SH-SY5Y (cell line): ENCODE measurements around the gene IL12RB1.

Experiments
- GATA2 ChIP-seq: IDR thresholded peaks from 2 replicates; pipeline ENCODE4 v1.6.1; 2011; ENCODE audit warnings: mild to moderate bottlenecking, low read depth, low read length
- GATA3 ChIP-seq: IDR thresholded peaks from 2 replicates; pipeline ENCODE4 v1.6.1; 2011; ENCODE audit warnings: low read depth, mild to moderate bottlenecking, low read length, moderate library complexity

The IL12RB1 gene

DNA sequence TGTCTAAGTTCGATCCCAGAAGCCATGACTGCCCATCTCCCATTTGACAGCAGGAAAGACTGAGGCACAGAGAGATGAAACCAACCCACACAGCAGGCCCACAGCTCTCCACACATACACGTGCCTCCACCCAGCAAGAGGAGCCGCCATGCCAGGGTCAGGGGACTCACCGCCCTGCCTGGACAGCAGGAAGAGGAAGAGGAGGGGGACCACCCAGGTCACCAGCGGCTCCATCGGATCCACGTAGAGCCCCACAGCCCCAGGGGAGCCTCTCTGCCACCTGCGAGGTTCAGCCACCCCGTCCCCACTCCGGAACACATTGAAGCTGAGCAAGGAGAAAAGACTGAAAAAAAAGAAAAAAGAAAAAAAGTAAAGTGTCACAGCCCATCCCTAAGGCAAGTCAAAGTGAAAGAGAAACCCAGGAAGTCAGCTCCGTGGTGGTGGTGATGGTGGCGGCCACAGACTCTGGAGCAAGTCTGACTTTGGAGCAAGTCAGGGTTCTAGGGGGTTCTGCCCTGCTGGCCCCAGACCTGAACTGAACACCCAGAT lies at the start of gene IL12RB1:
TSS of gene IL12RB1 (minus strand) at position 345 of the 549 bp plus-strand sequence. CDS start at position 234, 111 bp downstream.
- no peak for TF ChIP-seq GATA3
- TF ChIP-seq GATA2: no peak

DNA sequence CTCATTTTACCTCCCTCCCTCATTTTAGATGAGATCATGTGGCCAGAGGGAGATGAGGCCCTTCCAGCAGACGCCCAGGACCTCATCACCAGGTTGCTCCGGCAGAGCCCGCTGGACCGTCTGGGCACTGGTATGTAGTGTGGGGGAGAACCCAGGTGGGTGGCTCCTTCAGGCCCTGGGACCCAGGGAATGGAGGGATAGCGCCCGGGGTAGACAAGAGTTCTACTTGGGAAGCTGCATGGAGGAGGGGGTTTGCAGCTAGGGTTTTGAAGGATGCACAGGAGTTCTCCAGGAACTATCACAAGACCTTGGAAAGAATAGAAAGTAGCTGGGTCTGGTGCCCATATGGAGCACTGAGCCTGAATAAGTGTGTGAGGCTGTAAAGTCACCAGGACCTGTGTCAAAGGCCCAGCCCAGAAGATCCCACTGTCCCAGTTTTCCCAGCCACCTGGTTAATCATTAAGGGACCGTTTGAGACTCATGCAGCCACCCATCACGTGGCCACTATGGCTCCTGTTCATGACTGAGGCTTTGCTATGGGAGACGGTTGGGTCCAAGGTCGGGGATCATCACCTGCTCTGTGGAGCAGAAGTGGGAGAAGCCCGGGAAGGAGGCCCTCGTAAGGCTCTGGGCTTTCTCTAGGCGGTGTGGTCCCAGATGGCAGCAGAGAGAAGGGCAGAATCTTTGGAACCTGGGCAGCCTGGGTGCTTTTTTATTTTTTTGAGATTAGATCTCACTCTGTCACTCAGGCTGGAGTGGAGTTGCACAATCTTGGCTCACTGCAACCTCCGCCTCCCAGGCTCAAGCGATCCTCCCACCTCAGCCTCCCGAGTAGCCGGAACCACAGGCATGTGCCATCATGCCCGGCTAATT lies 49.2 kb upstream of the IL12RB1 start:
- TF ChIP-seq GATA2: no peak
- TF ChIP-seq GATA3: no peak

DNA sequence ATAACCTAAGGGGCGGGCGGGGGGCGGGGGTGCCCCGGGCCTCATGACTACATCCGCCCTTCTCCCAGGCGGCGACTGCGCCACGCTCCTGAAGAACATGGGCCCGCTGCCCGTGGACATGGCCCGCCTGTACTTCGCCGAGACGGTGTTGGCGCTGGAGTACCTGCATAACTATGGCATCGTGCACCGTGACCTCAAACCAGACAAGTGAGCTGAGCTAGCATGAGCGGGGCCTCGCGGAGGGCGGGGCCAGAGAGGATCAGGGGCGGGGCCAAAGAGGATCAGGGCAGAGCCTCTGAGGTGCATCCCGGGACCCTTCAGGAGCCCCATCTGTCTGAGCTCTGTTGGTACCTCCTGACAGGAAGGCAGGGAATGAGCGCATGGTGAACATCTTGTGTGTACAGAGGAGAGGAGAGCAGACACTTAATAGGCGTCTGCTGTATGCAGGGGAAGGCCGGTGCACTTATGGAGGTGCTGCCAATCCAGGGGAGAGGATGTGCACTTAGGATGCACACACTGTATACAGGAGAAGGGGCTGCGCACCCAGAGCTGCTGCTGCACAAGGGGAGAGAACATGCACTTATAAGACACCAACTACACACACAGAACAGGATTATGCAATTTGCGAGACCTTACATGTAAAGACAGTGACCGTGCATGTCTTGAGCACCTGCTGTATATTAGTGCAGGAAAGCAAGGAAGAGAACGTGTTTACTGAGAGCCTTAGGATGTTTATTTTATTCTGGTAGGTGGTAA lies 45.3 kb upstream of the IL12RB1 start:
- TF ChIP-seq GATA3 (no peak), GATA2 (no peak)

DNA sequence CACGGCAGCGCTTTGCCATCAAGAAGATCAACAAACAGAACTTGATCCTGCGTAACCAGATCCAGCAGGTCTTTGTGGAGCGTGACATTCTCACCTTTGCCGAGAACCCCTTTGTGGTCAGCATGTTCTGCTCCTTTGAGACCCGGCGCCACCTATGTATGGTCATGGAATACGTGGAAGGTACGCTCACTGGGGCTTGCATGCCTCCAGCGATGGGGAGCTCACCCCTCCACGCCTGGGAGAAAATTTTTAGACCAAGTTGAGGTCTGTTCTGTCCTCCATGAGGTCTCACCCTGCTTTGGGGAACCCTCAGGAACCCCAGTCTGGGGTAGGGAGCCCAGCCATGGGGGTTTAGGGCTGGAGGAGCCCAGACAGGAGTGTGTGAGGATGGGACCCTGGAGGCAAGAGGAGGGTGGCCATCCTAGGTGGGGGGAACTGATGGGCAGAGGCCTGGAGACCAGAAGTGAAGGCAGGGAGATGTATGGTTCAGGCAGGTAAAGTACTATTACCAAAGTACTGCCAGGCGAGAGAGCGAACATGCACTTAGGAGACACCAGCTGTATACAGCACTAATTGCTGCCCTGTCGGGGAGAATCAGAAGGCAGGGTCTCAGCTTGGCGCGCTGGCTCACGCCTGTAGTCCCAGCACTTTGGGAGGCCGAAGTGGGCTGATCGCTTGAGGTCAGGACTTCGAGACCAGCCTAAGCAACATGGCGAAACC lies 43.9 kb upstream of the IL12RB1 start:
- TF ChIP-seq GATA3: no peak
- no peak for TF ChIP-seq GATA2

DNA sequence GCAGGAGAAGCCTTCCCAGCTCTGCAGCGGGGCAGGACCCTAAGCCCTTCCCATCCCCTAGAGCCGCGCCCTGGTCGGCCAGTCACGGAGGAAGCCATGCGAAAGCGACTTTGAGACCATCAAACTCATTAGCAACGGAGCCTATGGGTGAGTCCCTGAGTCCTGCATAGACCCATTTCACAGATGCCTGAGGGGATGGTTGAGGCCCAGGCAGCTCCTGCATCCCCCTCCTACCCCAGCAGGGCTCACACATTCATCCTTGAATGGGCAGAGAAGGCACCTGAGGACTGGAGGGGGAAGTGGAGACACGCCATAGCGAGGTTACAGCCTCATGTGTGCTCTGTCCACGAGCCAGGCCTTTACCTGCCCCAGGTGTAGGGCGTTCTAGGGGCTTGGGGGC lies 42.1 kb upstream of the IL12RB1 start:
- no peak for TF ChIP-seq GATA2
- no peak for TF ChIP-seq GATA3

DNA sequence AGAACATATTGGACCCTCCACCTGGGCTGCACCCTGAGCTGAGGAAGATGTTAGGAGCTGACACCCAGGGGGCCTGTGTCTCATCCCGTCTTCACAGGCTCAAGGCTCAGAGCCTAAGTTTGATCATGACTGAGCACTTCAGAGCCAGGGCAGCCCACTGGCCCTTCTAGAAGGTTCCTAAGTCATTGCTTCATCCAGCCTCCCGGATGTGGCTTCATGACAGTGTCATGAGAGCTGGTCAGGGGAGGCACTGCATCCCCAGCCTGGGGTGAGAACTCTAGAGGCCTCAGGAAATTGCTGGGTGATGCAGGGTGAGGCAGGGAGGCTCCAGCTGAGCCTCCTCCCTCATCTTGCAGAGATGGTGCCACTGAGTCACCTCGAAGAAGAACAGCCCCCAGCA lies 41.3 kb upstream of the IL12RB1 start:
- TF ChIP-seq GATA2 (no peak), GATA3 (no peak)

DNA sequence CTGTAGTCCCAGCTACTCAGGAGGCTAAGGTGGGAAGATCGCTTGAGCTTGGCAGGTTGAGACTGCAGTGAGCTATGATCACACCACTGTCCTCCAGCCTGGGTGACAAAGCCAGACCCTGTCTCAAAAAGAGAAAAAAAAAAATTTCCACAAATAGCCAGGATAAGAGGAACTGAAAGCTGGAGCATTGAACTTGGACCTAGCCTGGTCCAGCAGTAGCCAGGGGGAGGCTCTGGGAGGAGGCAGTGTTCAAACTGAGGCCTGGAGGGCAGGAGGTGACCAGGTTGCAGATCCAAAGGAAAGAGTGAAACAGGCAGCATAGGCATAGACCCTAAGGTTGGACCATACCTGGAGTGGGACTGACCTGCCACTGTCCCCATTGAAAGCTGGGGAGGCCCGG lies 39.4 kb upstream of the IL12RB1 start:
- TF ChIP-seq GATA2 (no peak), GATA3 (no peak)

DNA sequence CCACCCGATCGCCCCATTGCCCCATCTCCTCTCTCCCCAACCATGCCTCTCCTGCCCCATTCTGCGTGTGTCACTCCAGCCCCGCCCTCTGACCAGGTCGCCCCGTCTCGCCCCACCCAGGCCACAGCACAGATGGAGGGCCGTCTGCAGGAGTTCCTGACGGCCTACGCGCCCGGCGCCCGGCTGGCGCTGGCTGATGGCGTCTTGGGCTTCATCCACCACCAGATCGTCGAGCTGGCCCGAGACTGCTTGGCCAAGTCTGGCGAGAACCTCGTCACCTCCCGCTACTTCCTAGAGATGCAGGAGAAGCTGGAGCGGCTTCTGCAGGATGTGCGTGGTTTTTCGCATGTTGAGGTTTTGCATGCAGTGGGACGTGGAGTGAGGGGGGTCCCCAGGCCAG lies 37.1 kb upstream of the IL12RB1 start:
- no peak for TF ChIP-seq GATA3
- no peak for TF ChIP-seq GATA2

DNA sequence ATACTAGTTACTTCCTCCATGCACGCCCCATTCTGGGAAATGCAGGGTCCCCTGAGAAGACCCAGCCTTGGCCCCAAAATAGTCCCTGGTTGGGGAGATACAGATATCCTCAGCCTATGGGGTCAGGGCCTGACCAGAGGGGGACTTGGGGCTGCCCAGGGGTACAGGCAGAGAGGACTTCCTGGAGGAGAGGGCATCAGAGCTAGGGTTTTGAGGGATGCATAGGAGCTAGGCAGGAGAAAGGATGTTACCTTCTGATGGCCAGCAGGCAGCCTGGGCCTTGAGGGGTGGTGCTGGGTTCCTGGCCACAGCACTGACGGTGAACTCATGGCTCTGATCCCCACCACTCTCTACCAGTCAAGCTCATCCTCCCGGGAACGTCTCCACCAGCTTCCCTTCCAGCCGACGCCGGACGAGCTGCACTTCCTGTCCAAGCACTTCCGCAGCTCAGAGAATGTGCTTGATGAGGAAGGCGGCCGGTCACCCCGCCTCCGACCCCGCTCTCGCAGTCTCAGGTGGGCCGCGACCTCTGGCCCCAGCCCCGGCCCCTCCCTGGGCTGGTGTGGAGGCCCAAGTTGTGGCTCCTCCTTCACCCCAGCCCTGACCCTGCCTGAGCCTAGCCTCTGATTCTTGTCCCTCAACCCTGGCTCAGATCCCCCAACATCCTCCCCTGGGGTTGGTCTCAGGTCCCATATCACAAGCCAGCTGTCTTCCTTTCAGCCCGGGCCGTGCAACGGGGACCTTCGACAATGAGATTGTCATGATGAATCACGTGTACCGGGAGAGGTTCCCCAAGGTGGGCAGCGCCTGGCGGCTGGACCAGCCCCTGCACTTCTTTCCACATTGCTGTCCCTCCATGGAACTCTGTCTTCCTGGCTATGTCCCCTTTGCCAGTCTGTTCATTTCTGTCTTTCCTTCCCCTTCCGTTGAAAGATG lies 36.4 kb upstream of the IL12RB1 start:
- TF ChIP-seq GATA3: no peak
- no peak for TF ChIP-seq GATA2

DNA sequence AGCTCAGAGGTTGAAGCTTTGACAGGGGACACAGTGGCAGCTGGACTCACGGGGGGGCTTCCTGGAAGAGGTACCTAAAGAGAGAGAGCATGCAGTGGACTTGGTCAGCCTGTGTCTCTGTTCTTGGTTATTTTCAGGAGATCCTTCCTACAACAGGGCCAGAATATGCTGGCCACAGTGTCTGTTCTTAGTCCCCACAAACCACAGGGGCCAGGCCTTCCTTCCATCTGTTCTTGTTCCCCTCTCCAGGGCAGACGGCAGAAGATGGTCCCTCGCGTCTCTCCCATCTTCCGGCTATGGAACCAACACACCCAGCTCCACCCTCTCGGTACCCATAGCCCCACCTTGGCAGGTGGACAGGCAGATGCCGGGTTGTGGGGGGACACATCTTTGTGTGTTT lies 35.7 kb upstream of the IL12RB1 start:
- TF ChIP-seq GATA2 (no peak), GATA3 (no peak)

DNA sequence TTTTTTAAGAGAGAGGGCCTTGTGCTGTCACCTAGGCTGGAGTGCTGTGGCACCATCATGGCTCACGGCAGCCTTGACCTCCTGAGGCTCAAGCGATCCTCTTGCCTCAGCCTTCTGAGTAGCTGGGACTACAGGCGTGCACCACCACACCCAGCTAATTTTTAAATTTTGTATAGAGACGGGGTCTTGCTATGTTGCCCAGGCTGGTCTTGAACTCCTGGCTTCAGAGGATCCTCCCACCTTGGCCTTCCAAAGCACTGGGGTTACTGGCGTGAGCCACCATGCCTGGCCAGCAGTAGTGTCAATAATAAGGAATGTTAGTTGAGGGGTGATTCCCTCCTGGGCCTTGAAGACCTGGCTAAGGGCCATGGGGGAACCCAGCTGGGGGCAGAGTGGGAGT lies 34.4 kb upstream of the IL12RB1 start:
- no peak for TF ChIP-seq GATA2
- no peak for TF ChIP-seq GATA3

DNA sequence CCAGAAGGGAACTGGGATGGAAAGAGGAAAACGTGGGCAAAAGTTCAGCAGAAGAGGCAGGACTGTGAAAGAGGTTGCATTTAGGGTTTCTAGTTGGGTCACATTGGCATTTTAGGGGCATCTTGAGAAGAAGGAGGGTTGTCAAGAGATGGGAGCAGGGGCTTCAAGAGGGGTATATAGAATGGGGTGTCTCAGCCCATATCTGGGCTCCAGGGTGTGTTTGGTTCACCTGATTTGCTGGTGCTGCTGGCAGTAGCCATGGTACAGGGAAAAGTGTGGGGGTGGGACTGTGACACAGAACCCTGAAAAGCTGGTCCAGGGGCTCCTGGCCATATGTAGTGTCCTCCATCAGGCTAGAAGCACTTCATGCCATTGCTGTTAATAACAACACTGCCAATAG lies 33.4 kb upstream of the IL12RB1 start:
- TF ChIP-seq GATA3 (no peak), GATA2 (no peak)

DNA sequence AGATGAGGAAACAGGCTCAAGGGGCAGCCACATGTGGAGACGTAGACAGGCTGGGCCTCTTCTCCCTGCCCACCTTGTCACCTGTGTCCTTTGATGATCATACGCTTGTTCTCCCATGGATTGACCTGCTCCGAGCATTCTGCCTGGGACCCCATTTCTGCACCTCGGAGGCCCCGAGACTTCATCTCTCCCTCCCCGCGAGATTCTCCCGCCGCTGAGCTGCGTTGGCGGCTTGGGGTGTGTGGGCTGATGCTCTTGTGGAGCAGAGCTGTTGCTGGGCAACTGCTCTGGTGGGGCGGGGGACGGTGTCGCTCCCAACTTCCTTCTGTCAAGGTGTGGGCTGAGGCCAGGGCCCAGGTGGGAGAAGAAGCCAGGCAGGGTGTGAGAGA lies 33.0 kb upstream of the IL12RB1 start:
- TF ChIP-seq GATA3: no peak
- TF ChIP-seq GATA2: no peak
